ENCODE results near the gene KCNMA1. TPM values are rescaled to one million over a fixed set of nuclear protein-coding genes. Genes with fewer than 3 reads are reported as not detected.

KCNMA1 gene
- total RNA-seq, 2 donors from 2014 or later, result 5.9 to 9.3 TPM

- no peaks in the 10 kb centered on the region for H3K4me1 ChIP-seq
- no peak overlapping the region for H3K4me3 ChIP-seq
- ATAC-seq (no peak), DNase-seq (no peak)
- no peaks in the 10 kb centered on the region for H3K27me3 ChIP-seq
- no peaks in the 10 kb centered on the region for H3K9me3 ChIP-seq
- H3K27ac ChIP-seq, result no peak overlapping the region
- intact Hi-C loops (cut with DNase I), result no loop called here
- no peaks in the 10 kb centered on the region for H3K36me3 ChIP-seq (replicated peaks in 1 of 2; ENCODE audit: insufficient read depth in 1 of 2, low read depth in 2 of 2)
- TF ChIP-seq POLR2A (IDR thresholded peaks at IDR 0.05) (no peak), CTCF (IDR thresholded peaks at IDR 0.05) (no peak)
- WGBS, 2 donors, result 85 to 86% methylated on average over 5 of the region's 5 CpGs
Observed at GRCh38 chr10:76905251-76905650, 732.4 kb downstream of the KCNMA1 start.

GRCh38 chr10:76903387-76903945, 734.1 kb downstream of the KCNMA1 start:
- no peaks in the 10 kb centered on the region for H3K27me3 ChIP-seq
- H3K4me1 ChIP-seq, result no peaks in the 10 kb centered on the region
- DNase-seq (no peak), ATAC-seq (no peak)
- intact Hi-C loops (cut with DNase I), result no loop called here
- H3K4me3 ChIP-seq, result no peak overlapping the region
- H3K27ac ChIP-seq, result no peak overlapping the region
- no peak for TF ChIP-seq POLR2A (IDR thresholded peaks at IDR 0.05)
- TF ChIP-seq CTCF (IDR thresholded peaks at IDR 0.05), result no peak
- no peaks in the 10 kb centered on the region for H3K36me3 ChIP-seq (replicated peaks in 1 of 2; ENCODE audit: insufficient read depth in 1 of 2, low read depth in 2 of 2)
- WGBS, 2 donors, result 80 to 83% methylated on average over 7 of the region's 7 CpGs
- H3K9me3 ChIP-seq, result no peaks in the 10 kb centered on the region

GRCh38 chr10:76902949-76903348, 734.7 kb downstream of the KCNMA1 start:
- no peak overlapping the region for H3K27ac ChIP-seq
- no peaks in the 10 kb centered on the region for H3K9me3 ChIP-seq
- no peaks in the 10 kb centered on the region for H3K4me1 ChIP-seq
- intact Hi-C loops (cut with DNase I), result no loop called here
- WGBS, 2 donors, result 86 to 88% methylated on average over 10 of the region's 10 CpGs
- TF ChIP-seq POLR2A (IDR thresholded peaks at IDR 0.05) (no peak), CTCF (IDR thresholded peaks at IDR 0.05) (no peak)
- H3K4me3 ChIP-seq, result no peak overlapping the region
- H3K27me3 ChIP-seq, result no peaks in the 10 kb centered on the region
- no peaks in the 10 kb centered on the region for H3K36me3 ChIP-seq (replicated peaks in 1 of 2; ENCODE audit: insufficient read depth in 1 of 2, low read depth in 2 of 2)
- ATAC-seq (no peak), DNase-seq (peak in 1 of 4 donors; percentile 12)

- Histone ChIP-seq H3K27me3 (no peaks in the 10 kb centered on the region), H3K36me3 (replicated peaks in 1 of 2; ENCODE audit: insufficient read depth in 1 of 2, low read depth in 2 of 2) (no peaks in the 10 kb centered on the region), H3K9me3 (no peaks in the 10 kb centered on the region), H3K4me3 (no peak overlapping the region), H3K4me1 (no peaks in the 10 kb centered on the region), H3K27ac (no peak overlapping the region)
- ATAC-seq (no peak), DNase-seq (no peak)
- WGBS, 2 donors, result 82 to 90% methylated on average over 3 of the region's 3 CpGs
- TF ChIP-seq CTCF (IDR thresholded peaks at IDR 0.05) (no peak), POLR2A (IDR thresholded peaks at IDR 0.05) (no peak)
- intact Hi-C loops (cut with DNase I), result no loop called here
Observed at GRCh38 chr10:76901701-76902100, 735.9 kb downstream of the KCNMA1 start.

GRCh38 chr10:76899490-76899889, 738.1 kb downstream of the KCNMA1 start:
- DNase-seq, result no peak
- ATAC-seq, result no peak
- H3K36me3 ChIP-seq (replicated peaks in 1 of 2; ENCODE audit: insufficient read depth in 1 of 2, low read depth in 2 of 2), result no peaks in the 10 kb centered on the region
- no peaks in the 10 kb centered on the region for H3K27me3 ChIP-seq
- intact Hi-C loops (cut with DNase I), result no loop called here
- H3K4me3 ChIP-seq, result no peak overlapping the region
- no peak overlapping the region for H3K27ac ChIP-seq
- TF ChIP-seq CTCF (IDR thresholded peaks at IDR 0.05) (no peak), POLR2A (IDR thresholded peaks at IDR 0.05) (no peak)
- H3K9me3 ChIP-seq, result no peaks in the 10 kb centered on the region
- no peaks in the 10 kb centered on the region for H3K4me1 ChIP-seq
